ENCODE results near the gene FRAT1.

DNA sequence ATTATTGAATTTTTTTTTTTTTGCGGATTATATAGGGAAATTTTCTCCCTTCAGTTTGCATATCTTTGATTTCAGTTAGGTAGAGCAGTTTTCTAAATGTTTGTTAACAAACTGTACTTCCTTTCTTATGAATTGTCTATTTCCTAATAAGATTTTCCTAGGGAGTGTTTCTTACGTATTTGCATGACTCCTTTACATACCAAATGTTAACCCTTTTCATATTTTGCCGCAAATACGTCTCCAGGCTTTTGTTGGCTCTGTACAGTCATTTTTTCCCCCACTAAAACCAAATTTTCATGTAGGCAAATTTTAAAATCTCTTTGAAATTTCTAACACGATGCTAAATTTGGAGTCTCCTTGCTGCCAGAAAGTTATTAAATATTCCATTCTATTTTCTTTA is 17.4 kb downstream of the FRAT1 start:
- no peak for TF ChIP-seq POLR2A (IDR thresholded peaks at IDR 0.05)
- TF ChIP-seq, protein P1, sequence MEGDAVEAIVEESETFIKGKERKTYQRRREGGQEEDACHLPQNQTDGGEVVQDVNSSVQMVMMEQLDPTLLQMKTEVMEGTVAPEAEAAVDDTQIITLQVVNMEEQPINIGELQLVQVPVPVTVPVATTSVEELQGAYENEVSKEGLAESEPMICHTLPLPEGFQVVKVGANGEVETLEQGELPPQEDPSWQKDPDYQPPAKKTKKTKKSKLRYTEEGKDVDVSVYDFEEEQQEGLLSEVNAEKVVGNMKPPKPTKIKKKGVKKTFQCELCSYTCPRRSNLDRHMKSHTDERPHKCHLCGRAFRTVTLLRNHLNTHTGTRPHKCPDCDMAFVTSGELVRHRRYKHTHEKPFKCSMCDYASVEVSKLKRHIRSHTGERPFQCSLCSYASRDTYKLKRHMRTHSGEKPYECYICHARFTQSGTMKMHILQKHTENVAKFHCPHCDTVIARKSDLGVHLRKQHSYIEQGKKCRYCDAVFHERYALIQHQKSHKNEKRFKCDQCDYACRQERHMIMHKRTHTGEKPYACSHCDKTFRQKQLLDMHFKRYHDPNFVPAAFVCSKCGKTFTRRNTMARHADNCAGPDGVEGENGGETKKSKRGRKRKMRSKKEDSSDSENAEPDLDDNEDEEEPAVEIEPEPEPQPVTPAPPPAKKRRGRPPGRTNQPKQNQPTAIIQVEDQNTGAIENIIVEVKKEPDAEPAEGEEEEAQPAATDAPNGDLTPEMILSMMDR (IDR thresholded peaks at IDR 0.05), result no peak

Measured in uterus (tissue), 2 donors.